Lower lobe of right lung (tissue), 2 donors: ENCODE measurements around the gene IL1RL1. TPM values are rescaled to one million over a fixed set of nuclear protein-coding genes. Genes with fewer than 3 reads are reported as not detected.

Experiments used
- ATAC-seq, 2 donors: fragments of 200-7000 bp; cut with Tn5 transposase; one replicate each; pipeline ENCODE4 v1.9.1; 2020 to 2022; ENCODE audit warnings: mild to moderate bottlenecking in 2 of 2, moderate library complexity in 2 of 2
- DNase-seq: peaks from one replicate; pipeline ENCODE4 v3.0.0-alpha.2; 2020
- H3K27ac ChIP-seq: fragments of 200-600 bp; one replicate; pipeline ENCODE4 v1.8.0; 2022
- H3K27me3 ChIP-seq: fragments of 200-600 bp; one replicate; pipeline ENCODE4 v1.8.0; 2022; ENCODE audit warnings: low read depth
- H3K36me3 ChIP-seq: fragments of 200-600 bp; one replicate; pipeline ENCODE4 v1.8.0; 2022; ENCODE audit warnings: mild to moderate bottlenecking
- H3K4me1 ChIP-seq: fragments of 200-600 bp; one replicate; pipeline ENCODE4 v1.8.0; 2022
- H3K4me3 ChIP-seq: fragments of 200-600 bp; one replicate; pipeline ENCODE4 v1.8.0; 2022; ENCODE audit warnings: mild to moderate bottlenecking
- H3K9me3 ChIP-seq: fragments of 200-600 bp; one replicate; pipeline ENCODE4 v1.8.0; 2022
- intact Hi-C: fragments of 100-400 bp; cut with DNase I; formaldehyde crosslinking; loops from one replicate; pipeline ENCODE4 v1.11.0; 2022
- total RNA-seq: library from RNA; stranded (reverse); fragmentation: NEBNext Ultra II Directional; extraction: Animal tissue kit (Norgen Biotek cat#: 25700); gene quantifications from one replicate; pipeline ENCODE4 v1.2.1, GENCODE V29; 2021
- TF ChIP-seq, protein P1 (sequence below): fragments of 200-600 bp; IDR thresholded peaks from one replicate; pipeline ENCODE4 v1.8.0; 2022; ENCODE audit warnings: antibody characterized with exemption, mild to moderate bottlenecking
- donor health status: DM: no; HTN: yes; CAD: no; lungs with severe emphysema.

IL1RL1 gene
- total RNA-seq, 1 donor from 2014 or later: 69.6 TPM

DNA sequence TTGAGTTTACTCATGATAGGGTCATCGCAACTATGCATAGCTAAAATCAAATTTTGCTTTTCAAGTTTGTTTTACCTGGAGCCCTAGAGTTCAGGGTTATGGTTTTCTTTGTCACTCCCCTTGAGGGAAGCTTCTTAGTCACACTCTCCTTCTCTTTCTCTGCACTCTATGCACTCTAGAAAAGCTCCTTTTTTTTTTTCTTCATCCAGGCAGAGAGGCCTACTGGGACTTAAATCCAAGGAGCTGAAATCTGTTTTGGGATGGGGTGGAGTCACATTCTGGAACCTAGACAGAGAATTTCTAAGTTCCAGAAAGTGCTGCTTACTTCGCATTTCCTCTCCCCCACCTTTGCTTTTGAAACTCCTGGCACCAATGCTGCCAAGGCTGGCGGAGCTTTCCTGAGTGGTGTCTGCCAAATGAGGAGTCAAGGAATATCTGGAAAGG, 25.2 kb downstream of the IL1RL1 start:
- Histone ChIP-seq H3K4me1 (no peaks in the 10 kb centered on the region), H3K27me3 (no peaks in the 10 kb centered on the region), H3K4me3 (peak overlapping the region; percentile 10), H3K27ac (peak overlapping the region; percentile 42), H3K36me3 (no peaks in the 10 kb centered on the region), H3K9me3 (no peaks in the 10 kb centered on the region)
- TF ChIP-seq, protein P1, sequence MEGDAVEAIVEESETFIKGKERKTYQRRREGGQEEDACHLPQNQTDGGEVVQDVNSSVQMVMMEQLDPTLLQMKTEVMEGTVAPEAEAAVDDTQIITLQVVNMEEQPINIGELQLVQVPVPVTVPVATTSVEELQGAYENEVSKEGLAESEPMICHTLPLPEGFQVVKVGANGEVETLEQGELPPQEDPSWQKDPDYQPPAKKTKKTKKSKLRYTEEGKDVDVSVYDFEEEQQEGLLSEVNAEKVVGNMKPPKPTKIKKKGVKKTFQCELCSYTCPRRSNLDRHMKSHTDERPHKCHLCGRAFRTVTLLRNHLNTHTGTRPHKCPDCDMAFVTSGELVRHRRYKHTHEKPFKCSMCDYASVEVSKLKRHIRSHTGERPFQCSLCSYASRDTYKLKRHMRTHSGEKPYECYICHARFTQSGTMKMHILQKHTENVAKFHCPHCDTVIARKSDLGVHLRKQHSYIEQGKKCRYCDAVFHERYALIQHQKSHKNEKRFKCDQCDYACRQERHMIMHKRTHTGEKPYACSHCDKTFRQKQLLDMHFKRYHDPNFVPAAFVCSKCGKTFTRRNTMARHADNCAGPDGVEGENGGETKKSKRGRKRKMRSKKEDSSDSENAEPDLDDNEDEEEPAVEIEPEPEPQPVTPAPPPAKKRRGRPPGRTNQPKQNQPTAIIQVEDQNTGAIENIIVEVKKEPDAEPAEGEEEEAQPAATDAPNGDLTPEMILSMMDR: no peak
- intact Hi-C loops: no loop called here
- no peak for ATAC-seq
- DNase-seq: no peak

DNA sequence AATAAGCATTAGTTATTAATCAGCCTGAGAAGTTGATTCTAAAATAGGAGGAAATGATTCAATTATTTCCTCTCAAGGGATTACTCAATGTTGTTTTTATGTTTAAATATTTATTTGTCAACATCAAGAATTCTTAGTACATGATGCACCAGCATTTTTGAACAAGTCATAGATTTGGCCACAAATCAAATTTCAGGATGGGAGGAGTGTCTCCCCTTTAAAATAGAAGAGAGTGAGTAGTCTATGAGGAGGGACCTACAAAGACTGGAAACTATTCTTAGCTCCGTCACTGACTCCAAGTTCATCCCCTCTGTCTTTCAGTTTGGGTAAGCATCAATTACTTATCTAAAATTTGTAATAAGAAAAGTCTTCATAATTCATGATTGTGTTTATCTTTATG, 25.6 kb downstream of the IL1RL1 start:
- intact Hi-C loops: no loop called here
- no peaks in the 10 kb centered on the region for H3K36me3 ChIP-seq
- ATAC-seq (no peak), DNase-seq (no peak)
- no peaks in the 10 kb centered on the region for H3K4me1 ChIP-seq
- no peaks in the 10 kb centered on the region for H3K27me3 ChIP-seq
- peak overlapping the region; percentile 10 for H3K4me3 ChIP-seq
- TF ChIP-seq, protein P1: no peak
- H3K9me3 ChIP-seq: no peaks in the 10 kb centered on the region
- H3K27ac ChIP-seq: peak overlapping the region; percentile 42

DNA sequence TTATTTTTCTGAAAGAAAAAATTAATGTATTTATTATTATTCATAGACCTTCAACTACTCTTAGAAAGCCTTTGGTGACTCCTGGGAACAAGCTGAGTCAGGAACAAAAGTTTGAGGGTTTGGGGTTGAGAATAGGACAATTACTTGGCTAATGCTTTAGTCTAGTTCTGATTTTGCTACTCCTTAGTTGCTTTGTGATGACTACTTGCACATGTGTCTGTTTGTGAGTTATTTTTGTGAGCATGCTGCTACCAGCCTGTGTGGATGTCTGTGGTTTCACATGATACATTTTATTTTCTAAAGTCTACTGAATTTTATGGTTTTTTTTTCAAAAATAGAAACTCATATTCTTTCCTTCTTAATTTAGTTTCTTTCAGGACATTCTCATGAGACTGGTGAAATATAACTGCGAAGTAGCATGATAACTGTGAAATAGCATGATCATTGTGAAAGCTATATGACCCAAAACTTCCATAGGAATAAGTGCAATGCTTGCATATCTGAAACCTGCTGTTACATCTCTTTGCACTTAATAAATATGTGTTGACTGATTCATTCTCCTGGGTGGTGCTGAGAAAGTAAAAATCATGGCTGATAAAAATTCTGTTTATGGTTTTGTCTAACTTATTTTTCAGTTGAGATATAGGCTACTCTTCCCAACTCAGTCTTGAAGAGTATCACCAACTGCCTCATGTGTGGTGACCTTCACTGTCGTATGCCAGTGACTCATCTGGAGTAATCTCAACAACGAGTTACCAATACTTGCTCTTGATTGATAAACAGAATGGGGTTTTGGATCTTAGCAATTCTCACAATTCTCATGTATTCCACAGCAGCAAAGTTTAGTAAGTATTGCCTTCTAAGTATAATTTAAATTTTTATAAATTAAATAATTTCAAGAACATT, 26.4 kb downstream of the IL1RL1 start:
- Histone ChIP-seq H3K4me3 (peak overlapping the region; percentile 2), H3K27ac (peak overlapping the region; percentile 42), H3K4me1 (no peaks in the 10 kb centered on the region), H3K27me3 (no peaks in the 10 kb centered on the region), H3K9me3 (no peaks in the 10 kb centered on the region), H3K36me3 (no peaks in the 10 kb centered on the region)
- no peak for ATAC-seq
- TF ChIP-seq, protein P1: no peak
- intact Hi-C loops: no loop called here
- no peak for DNase-seq

DNA sequence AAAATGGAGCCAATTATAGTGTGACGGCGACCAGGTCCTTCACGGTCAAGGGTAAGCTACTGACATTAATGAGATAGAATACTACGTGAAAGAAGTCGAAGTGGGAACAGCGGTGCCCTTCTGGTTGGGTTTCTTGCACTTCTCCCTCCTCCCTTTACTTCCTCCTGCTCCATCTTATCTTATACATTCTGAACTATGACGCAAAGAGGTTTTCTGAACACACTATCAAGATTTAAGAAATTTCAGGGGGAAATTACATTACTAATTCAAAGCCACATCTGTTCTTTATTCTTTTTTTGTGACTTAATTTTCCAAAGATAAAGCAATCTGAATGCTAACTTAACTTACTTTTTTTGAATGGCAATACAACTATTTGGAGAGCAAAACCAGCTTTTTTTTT, 29.4 kb downstream of the IL1RL1 start:
- DNase-seq: no peak
- Histone ChIP-seq H3K36me3 (no peaks in the 10 kb centered on the region), H3K27me3 (no peaks in the 10 kb centered on the region), H3K27ac (no peak overlapping the region), H3K4me1 (no peaks in the 10 kb centered on the region), H3K4me3 (peak overlapping the region; percentile 2), H3K9me3 (no peaks in the 10 kb centered on the region)
- ATAC-seq: no peak
- TF ChIP-seq, protein P1: no peak
- intact Hi-C loops: no loop called here

DNA sequence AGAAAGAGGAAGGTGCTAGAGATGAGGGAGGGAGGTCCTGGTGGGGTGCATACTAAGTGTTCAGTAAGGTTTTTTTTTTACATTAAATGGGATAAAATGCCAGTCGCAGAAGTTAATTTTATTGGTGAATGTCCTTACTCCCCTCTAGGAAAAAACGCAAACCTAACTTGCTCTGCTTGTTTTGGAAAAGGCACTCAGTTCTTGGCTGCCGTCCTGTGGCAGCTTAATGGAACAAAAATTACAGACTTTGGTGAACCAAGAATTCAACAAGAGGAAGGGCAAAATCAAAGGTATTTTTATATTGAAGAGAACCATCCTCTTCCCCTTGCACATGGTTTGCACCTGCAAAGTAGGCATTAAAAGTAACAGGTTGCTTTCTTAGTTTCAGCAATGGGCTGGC, 31.5 kb downstream of the IL1RL1 start:
- H3K4me3 ChIP-seq: no peak overlapping the region
- no peak overlapping the region for H3K27ac ChIP-seq
- TF ChIP-seq, protein P1: no peak
- no peaks in the 10 kb centered on the region for H3K4me1 ChIP-seq
- H3K9me3 ChIP-seq: no peaks in the 10 kb centered on the region
- intact Hi-C loops: no loop called here
- ATAC-seq (no peak), DNase-seq (no peak)
- no peaks in the 10 kb centered on the region for H3K36me3 ChIP-seq
- no peaks in the 10 kb centered on the region for H3K27me3 ChIP-seq
